B cell (primary cell): ENCODE data around the gene LIPH.

Source experiments
- CTCF ChIP-seq: fragments of 200-600 bp; IDR thresholded peaks from one replicate; pipeline ENCODE4 v1.8.0; 2022; ENCODE audit warnings: antibody characterized with exemption, mild to moderate bottlenecking
- EZH2 ChIP-seq: IDR thresholded peaks from 2 replicates; pipeline ENCODE4 v1.6.1; 2012; ENCODE audit warnings: borderline replicate concordance, low read depth, mild to moderate bottlenecking, moderate library complexity, low read length; ENCODE audit not compliant: insufficient read depth, poor library complexity, severe bottlenecking

DNA sequence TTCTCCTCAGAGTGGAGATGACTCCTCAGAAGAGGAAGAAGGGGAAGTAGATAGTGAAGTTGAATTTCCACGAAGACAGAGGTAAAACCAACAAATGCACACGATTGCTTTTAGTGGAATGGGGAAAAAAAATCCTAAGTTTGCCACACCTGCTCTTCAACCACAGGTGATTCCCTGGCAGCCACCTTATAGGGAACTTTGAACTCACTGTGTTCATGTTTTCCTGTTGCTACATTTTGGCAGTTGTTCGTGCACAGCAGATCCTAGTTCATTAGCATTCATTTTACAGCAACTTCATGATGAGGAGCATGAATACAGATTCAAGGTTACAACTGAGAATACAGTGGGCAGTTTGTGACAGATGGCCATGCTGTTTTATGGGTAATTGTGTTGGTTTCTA is 75.1 kb downstream of the LIPH start:
- TF ChIP-seq EZH2: no peak
- TF ChIP-seq CTCF: no peak
